HCT116 (cell line): Measurements from ENCODE around the gene GABARAPL1. TPM values are rescaled to one million over a fixed set of nuclear protein-coding genes. Genes with fewer than 3 reads are reported as not detected.

Experiments used
- ATAC-seq: fragments of 200-7000 bp; cut with Tn5 transposase; 2 replicates; pipeline ENCODE4 v1.9.1; 2020; ENCODE audit warnings: mild to moderate bottlenecking, moderate library complexity
- BruUV-seq: library from RNA; stranded (reverse); fragments of 400-500 nt; replicated peaks from 2 replicates; lab custom pipeline; 2021; lab: Mats Ljungman, UMichigan
- CTCF ChIA-PET: fragments of 300-600 bp; sonication (Branson Sonifier 250); formaldehyde crosslinking; loops from one replicate; lab custom pipeline; 2021; ENCODE audit warnings: antibody characterized with exemption; lab: Charles Lee
- POLR2A ChIA-PET: fragments of 300-600, 350-600 bp; sonication (Branson Sonifier 250); formaldehyde crosslinking; loops from one replicate; lab custom pipeline; 2021; ENCODE audit warnings: antibody characterized with exemption; lab: Charles Lee
- RAD21 ChIA-PET, 2 experiments: fragments of 300-600 bp; sonication (Branson Sonifier 250); formaldehyde crosslinking; loops; one replicate each; lab custom pipeline; 2023; ENCODE audit warnings: low total read pairs in 2 of 2; ENCODE audit not compliant: uncharacterized antibody in 2 of 2, unreplicated experiment in 2 of 2, low non-redundant PET in 1 of 2; lab: Charles Lee
- DNase-seq: peaks from one replicate; pipeline ENCODE4 v3.0.0-alpha.2; 2010; ENCODE audit warnings: low read depth, low spot score
- H2AFZ ChIP-seq: fragments of 200-600 bp; shearing (Covaris generic), sonication (generic); 2 replicates; pipeline ENCODE4 v1.6.1; 2017; ENCODE audit warnings: low read depth, mixed run types, mixed read lengths, antibody characterized with exemption, low read length; ENCODE audit not compliant: poor library complexity, severe bottlenecking
- H3K27ac ChIP-seq: 2 replicates; pipeline ENCODE4 v1.5.1; 2012; ENCODE audit warnings: low read depth, low read length
- H3K27me3 ChIP-seq: fragments of 200-600 bp; sonication (generic); 2 replicates; pipeline ENCODE4 v1.6.1; 2016; ENCODE audit warnings: mixed run types, low read length, mixed read lengths; ENCODE audit not compliant: insufficient read depth
- H3K36me3 ChIP-seq, 2 experiments: fragments of 200-500 bp in 1 of 2; fragments of 200-600 bp in 1 of 2; sonication (Bioruptor generic) in 1 of 2; sonication (generic) in 1 of 2; 2 replicates each; pipeline versions ENCODE4 v1.5.1 to v1.6.1; 2014 to 2016; ENCODE audit warnings: low read length in 2 of 2, inconsistent platforms in 1 of 2, mixed read lengths in 1 of 2, mixed run types in 1 of 2; ENCODE audit not compliant: insufficient read depth in 2 of 2, control insufficient read depth in 1 of 2
- H3K4me1 ChIP-seq, 2 experiments: fragments of 200-600 bp in 1 of 2; sonication (generic) in 1 of 2; 2 replicates each; pipeline versions ENCODE4 v1.5.1 to v1.6.1; 2012 to 2017; ENCODE audit warnings: low read length in 2 of 2, inconsistent platforms in 1 of 2, mild to moderate bottlenecking in 1 of 2, mixed read lengths in 1 of 2, mixed run types in 1 of 2, moderate library complexity in 1 of 2; ENCODE audit not compliant: insufficient read depth in 2 of 2, control insufficient read depth in 1 of 2
- H3K4me2 ChIP-seq: fragments of 200-600 bp; sonication (generic); 2 replicates; pipeline ENCODE4 v1.6.1; 2017; ENCODE audit warnings: mixed run types, low read length, mixed read lengths
- H3K4me3 ChIP-seq, 2 experiments: fragments of 200-600 bp in 1 of 2; sonication (generic) in 1 of 2; replicated peaks in 1 of 2; 2 replicates each; pipeline ENCODE4 v1.5.1; 2011 to 2016; ENCODE audit warnings: low read length in 2 of 2, control low read depth in 1 of 2, low read depth in 1 of 2, mild to moderate bottlenecking in 1 of 2, mixed read lengths in 1 of 2, mixed run types in 1 of 2
- H3K79me2 ChIP-seq: fragments of 200-600 bp; sonication (generic); 2 replicates; pipeline ENCODE4 v1.6.1; 2017; ENCODE audit warnings: mild to moderate bottlenecking, mixed run types, low read length, moderate library complexity, mixed read lengths; ENCODE audit not compliant: insufficient read depth
- H3K9ac ChIP-seq: fragments of 200-600 bp; sonication (generic); 2 replicates; pipeline ENCODE4 v1.6.1; 2016; ENCODE audit warnings: low read length, mixed read lengths
- H3K9me2 ChIP-seq: fragments of 200-600 bp; sonication (generic), shearing (Covaris generic); 2 replicates; pipeline ENCODE4 v1.6.1; 2017; ENCODE audit warnings: mixed run types, mild to moderate bottlenecking, moderate library complexity; ENCODE audit not compliant: insufficient read depth
- H3K9me3 ChIP-seq, 2 experiments: fragments of 200-500 bp in 1 of 2; fragments of 200-600 bp in 1 of 2; sonication (Bioruptor generic) in 1 of 2; sonication (generic) in 1 of 2; 2 replicates each; pipeline ENCODE4 v1.6.1; 2014 to 2017; ENCODE audit warnings: low read length in 2 of 2, mixed read lengths in 2 of 2, inconsistent platforms in 1 of 2, low read depth in 1 of 2, mild to moderate bottlenecking in 1 of 2, mixed run types in 1 of 2, moderate library complexity in 1 of 2; ENCODE audit not compliant: control insufficient read depth in 1 of 2, insufficient read depth in 1 of 2
- H4K20me1 ChIP-seq: fragments of 200-600 bp; sonication (generic), shearing (Covaris generic); 2 replicates; pipeline ENCODE4 v1.6.1; 2017; ENCODE audit warnings: mixed run types, mild to moderate bottlenecking, moderate library complexity; ENCODE audit not compliant: insufficient read depth
- ATF3 ChIP-seq: IDR thresholded peaks from 2 replicates; pipeline ENCODE4 v1.6.1; 2012
- CBX3 ChIP-seq: IDR thresholded peaks from 2 replicates; pipeline ENCODE4 v1.6.1; 2012; ENCODE audit warnings: low read depth
- CEBPB ChIP-seq: IDR thresholded peaks from 2 replicates; pipeline ENCODE4 v1.6.1; 2012; ENCODE audit warnings: low read depth
- ELF1 ChIP-seq: IDR thresholded peaks from 2 replicates; pipeline ENCODE4 v1.6.1; 2012; ENCODE audit warnings: low read depth, borderline replicate concordance
- FOSL1 ChIP-seq: IDR thresholded peaks from 2 replicates; pipeline ENCODE4 v1.6.1; 2012; ENCODE audit warnings: low read depth
- RAD21 ChIP-seq: IDR thresholded peaks from 2 replicates; pipeline ENCODE4 v1.6.1; 2012; ENCODE audit warnings: low read depth, mild to moderate bottlenecking
- SIN3A ChIP-seq: IDR thresholded peaks from 2 replicates; pipeline ENCODE4 v1.6.1; 2012; ENCODE audit warnings: low read depth
- SP1 ChIP-seq: IDR thresholded peaks from 2 replicates; pipeline ENCODE4 v1.6.1; 2012; ENCODE audit warnings: low read depth
- SRF ChIP-seq: IDR thresholded peaks from 2 replicates; pipeline ENCODE4 v1.6.1; 2012; ENCODE audit warnings: low read depth
- TCF7L2 ChIP-seq: IDR thresholded peaks from 2 replicates; pipeline ENCODE4 v1.7.0; 2011; ENCODE audit warnings: borderline replicate concordance, inconsistent platforms; ENCODE audit not compliant: insufficient read depth, insufficient read length; ENCODE audit errors: extremely low read depth
- intact Hi-C: fragments of 100-400 bp; cut with micrococcal nuclease; formaldehyde crosslinking; loops from 2 replicates; pipeline ENCODE4 v1.10.0; 2022
- total RNA-seq: library from RNA; stranded (reverse); gene quantifications from one replicate; pipeline ENCODE4 v1.2.1, GENCODE V29; 2021; ENCODE audit not compliant: unreplicated experiment

GABARAPL1 gene
- total RNA-seq, 1 experiment from 2014 or later, result 35.5 TPM

- TF ChIP-seq ATF3 (no peak), FOSL1 (no peak), RAD21 (no peak), ELF1 (no peak), CEBPB (no peak), CBX3 (no peak), SIN3A (no peak), SP1 (no peak), SRF (no peak)
Observed at GRCh38 chr12:10214136-10214894, 1.6 kb downstream of the GABARAPL1 start (continued).

- H3K79me2 ChIP-seq, result peaks cover 15% of the 10 kb centered on the region
- RAD21 ChIA-PET, result no interaction called here
- no peaks in the 10 kb centered on the region for H4K20me1 ChIP-seq
- H3K4me1 ChIP-seq, result peaks cover 22 to 44% of the 10 kb centered on the region in 2 experiments; a peak in 3 of 4 replicates
- ATAC-seq, result no peak
- POLR2A ChIA-PET, result no interaction called here
- H3K36me3 ChIP-seq, result peaks cover 2 to 5% of the 10 kb centered on the region in 2 experiments; a peak in 1 of 4 replicates
- no peaks in the 10 kb centered on the region for H3K9me3 ChIP-seq
- H3K4me2 ChIP-seq, result peak overlapping the region; percentile 81
- intact Hi-C loops, result no loop called here
- CTCF ChIA-PET, result interaction anchor here (0.9 kb wide), 1 partner anchor 460 kb away, joined by 3 read pairs; no protein-coding TSS in a partner anchor
- no TSS peak for BruUV-seq
- no peaks in the 10 kb centered on the region for H3K27me3 ChIP-seq
- DNase-seq, result no peak
- H3K27ac ChIP-seq, result no peak overlapping the region
- H3K4me3 ChIP-seq, result no peak overlapping the region
- no peaks in the 10 kb centered on the region for H3K9me2 ChIP-seq
- no peak overlapping the region for H2AFZ ChIP-seq
- TF ChIP-seq TCF7L2, result no peak
- no peak for TF ChIP-seq RAD21
- no peak for TF ChIP-seq SRF
- no peak for TF ChIP-seq SP1
- H3K9ac ChIP-seq, result no peak overlapping the region
Observed at GRCh38 chr12:10214895-10215267, 2.2 kb downstream of the GABARAPL1 start.
